BJ (cell line): ENCODE measurements around the gene SLC16A5. TPM values are rescaled to one million over a fixed set of nuclear protein-coding genes. Genes with fewer than 3 reads are reported as not detected.

Source experiments
- CTCF ChIA-PET: fragments of 350-600 bp; formaldehyde crosslinking; extraction: SDS; loops from one replicate; lab custom pipeline; 2021; ENCODE audit warnings: antibody characterized with exemption, inconsistent platforms; lab: Yijun Ruan, JAX
- POLR2A ChIA-PET: fragments of 300-600 bp; sonication (Branson Sonifier 250); formaldehyde crosslinking; extraction: SDS; loops from one replicate; lab custom pipeline; 2021; ENCODE audit warnings: antibody characterized with exemption; lab: Charles Lee
- DNase-seq: peaks from one replicate; pipeline ENCODE4 v3.0.0-alpha.2; 2011; ENCODE audit warnings: low read depth
- H3K27me3 ChIP-seq: 2 replicates; pipeline ENCODE4 v1.6.0; 2011; ENCODE audit warnings: low read length; ENCODE audit not compliant: control insufficient read depth, insufficient read depth
- H3K36me3 ChIP-seq: 2 replicates; pipeline ENCODE4 v1.5.1; 2011; ENCODE audit warnings: low read length; ENCODE audit not compliant: control insufficient read depth, insufficient read depth
- H3K4me3 ChIP-seq: 2 replicates; pipeline ENCODE4 v1.5.1; 2011; ENCODE audit warnings: low read depth, mild to moderate bottlenecking, control low read depth, low read length
- polyA plus RNA-seq: library from polyadenylated mRNA; depleted of rRNA; stranded (reverse); fragments of >200 nt; gene quantifications from 2 replicates; pipeline ENCODE4 v1.2.3, GENCODE V29; 2011
- TF ChIP-seq, protein P1 (sequence below): IDR thresholded peaks from 2 replicates; pipeline ENCODE4 v1.5.1; 2011; ENCODE audit warnings: low read depth, mild to moderate bottlenecking, control low read depth, inconsistent platforms, low read length, moderate library complexity; ENCODE audit not compliant: insufficient read depth

SLC16A5 gene
- polyA plus RNA-seq, 1 experiment: 18.3 TPM

DNA sequence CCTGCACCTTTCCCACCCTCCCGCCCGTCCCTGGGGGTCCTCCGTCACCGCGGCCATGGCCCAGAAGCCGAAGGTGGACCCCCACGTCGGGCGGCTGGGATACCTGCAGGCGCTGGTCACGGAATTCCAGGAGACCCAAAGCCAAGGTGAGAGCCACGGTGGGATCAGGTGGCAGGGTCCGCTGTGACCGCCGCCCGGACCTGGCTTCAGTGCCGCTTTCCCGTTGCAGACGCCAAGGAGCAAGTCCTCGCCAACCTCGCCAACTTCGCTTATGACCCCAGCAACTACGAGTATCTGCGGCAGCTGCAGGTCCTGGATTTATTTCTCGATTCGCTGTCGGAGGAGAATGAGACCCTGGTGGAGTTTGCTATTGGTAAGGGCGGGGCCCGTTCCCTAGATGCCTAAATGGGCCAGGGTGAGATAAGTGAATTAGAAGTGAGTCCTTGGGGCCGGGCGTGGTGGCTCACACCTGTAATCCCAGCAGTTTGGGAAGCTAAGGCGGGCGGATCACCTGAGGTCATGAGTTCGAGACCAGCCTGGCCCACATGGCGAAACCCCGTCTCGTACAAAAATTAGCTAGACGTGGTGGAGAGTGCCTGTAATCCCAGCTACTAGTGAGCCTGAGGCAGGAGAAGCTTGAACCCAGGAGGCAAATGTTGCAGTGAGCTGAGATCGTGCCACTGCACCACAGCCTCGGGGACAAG lies 22.6 kb downstream of the SLC16A5 start:
- ChIA-PET CTCF (interaction anchor here (0.9 to 7.0 kb wide), 6 partner anchors 16 to 91 kb away, joined by 3 to 77 read pairs (median 6); partner anchors contain the start of gene NT5C), POLR2A (no interaction called here)
- no peak for DNase-seq
- TF ChIP-seq, protein P1, sequence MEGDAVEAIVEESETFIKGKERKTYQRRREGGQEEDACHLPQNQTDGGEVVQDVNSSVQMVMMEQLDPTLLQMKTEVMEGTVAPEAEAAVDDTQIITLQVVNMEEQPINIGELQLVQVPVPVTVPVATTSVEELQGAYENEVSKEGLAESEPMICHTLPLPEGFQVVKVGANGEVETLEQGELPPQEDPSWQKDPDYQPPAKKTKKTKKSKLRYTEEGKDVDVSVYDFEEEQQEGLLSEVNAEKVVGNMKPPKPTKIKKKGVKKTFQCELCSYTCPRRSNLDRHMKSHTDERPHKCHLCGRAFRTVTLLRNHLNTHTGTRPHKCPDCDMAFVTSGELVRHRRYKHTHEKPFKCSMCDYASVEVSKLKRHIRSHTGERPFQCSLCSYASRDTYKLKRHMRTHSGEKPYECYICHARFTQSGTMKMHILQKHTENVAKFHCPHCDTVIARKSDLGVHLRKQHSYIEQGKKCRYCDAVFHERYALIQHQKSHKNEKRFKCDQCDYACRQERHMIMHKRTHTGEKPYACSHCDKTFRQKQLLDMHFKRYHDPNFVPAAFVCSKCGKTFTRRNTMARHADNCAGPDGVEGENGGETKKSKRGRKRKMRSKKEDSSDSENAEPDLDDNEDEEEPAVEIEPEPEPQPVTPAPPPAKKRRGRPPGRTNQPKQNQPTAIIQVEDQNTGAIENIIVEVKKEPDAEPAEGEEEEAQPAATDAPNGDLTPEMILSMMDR: no peak
- no peaks in the 10 kb centered on the region for H3K27me3 ChIP-seq
- peaks cover 2% of the 10 kb centered on the region; the same call in 1 of the 2 replicates for H3K36me3 ChIP-seq
- peak overlapping the region; percentile 90 for H3K4me3 ChIP-seq

DNA sequence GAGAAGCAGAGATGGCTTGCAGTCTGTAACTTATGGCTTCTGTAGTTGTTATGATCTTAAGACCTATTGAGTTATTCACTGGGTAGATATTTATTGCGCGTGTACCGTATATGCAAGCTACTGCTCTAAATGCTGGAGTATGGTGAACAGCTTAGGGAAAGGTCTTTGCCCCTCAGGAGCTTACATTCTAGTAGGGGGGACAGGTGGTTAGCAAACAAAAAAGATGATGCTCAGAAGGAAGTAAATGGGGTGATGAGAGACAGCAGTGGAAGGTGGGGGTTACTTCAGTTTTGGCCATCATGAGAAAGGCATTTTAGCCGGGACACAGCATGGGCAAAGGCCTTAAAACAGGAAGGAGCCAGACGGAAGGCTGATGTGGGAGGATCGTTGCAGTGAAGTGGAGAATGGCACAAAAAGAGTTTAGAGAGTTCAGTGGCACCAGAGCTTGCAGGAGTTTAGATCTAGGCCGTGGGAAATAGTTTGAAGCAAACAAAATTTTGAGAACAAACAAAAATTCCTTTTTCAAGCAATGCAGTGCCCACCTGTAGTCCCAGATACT lies 24.1 kb downstream of the SLC16A5 start:
- Histone ChIP-seq H3K4me3 (no peak overlapping the region), H3K27me3 (no peaks in the 10 kb centered on the region), H3K36me3 (peaks cover 3% of the 10 kb centered on the region)
- ChIA-PET POLR2A (no interaction called here), CTCF (interaction anchor here (0.6 to 7.0 kb wide), 9 partner anchors 13 to 544 kb away, joined by 3 to 78 read pairs (median 7); partner anchors contain the start of gene NT5C)
- no peak for DNase-seq
- TF ChIP-seq, protein P1: no peak

DNA sequence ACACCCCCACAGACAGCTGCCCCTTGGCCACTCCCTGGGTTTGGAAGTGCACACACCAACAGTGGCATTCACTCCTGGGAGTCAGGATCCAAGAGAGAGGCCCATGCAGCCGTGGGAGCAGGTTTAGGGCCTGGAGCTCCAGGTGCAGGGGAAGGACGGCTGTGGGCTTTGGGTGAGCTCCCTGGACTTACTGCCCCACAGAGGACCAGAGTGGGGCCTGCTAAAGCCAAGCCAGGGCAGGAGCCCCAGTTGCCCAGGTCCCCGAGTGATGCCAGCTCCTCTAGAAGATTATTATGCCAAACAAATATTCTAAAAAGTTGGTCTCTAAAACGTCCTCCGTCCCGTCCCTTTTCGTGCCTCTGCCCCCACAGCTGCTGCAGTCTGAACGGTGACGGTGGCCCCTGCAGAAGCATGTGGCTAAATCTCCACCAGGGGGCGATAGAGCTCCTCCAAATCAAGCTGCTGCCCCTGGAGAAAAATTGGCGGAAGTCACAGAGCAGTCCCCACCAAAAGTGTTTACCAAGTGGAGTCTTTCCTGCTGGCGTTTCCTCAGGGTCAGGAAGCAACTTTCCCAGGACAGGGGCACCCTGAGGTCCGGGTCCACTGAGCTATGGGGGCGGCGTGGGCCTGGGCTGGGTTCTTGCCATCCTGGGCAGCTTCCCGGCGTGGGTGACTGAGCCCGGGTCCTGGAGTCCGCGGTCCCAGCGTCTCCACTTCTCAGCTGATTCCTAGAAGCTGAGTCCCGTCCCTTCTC lies 26.2 kb downstream of the SLC16A5 start:
- POLR2A ChIA-PET: interaction anchor here (0.6 kb wide), 2 partner anchors 56 to 190 kb away, joined by 3 to 11 read pairs; no protein-coding TSS in a partner anchor
- Histone ChIP-seq H3K27me3 (no peaks in the 10 kb centered on the region), H3K36me3 (peaks cover 6% of the 10 kb centered on the region), H3K4me3 (peak overlapping the region; percentile 44)
- CTCF ChIA-PET: interaction anchor here (0.6 to 7.0 kb wide), 52 partner anchors 8 to 311 kb away, joined by 3 to 78 read pairs (median 6); partner anchors contain the start of genes KCTD2, MRPL58, NT5C and NUP85
- peak; percentile 36 for DNase-seq
- TF ChIP-seq, protein P1: peak; percentile 92

DNA sequence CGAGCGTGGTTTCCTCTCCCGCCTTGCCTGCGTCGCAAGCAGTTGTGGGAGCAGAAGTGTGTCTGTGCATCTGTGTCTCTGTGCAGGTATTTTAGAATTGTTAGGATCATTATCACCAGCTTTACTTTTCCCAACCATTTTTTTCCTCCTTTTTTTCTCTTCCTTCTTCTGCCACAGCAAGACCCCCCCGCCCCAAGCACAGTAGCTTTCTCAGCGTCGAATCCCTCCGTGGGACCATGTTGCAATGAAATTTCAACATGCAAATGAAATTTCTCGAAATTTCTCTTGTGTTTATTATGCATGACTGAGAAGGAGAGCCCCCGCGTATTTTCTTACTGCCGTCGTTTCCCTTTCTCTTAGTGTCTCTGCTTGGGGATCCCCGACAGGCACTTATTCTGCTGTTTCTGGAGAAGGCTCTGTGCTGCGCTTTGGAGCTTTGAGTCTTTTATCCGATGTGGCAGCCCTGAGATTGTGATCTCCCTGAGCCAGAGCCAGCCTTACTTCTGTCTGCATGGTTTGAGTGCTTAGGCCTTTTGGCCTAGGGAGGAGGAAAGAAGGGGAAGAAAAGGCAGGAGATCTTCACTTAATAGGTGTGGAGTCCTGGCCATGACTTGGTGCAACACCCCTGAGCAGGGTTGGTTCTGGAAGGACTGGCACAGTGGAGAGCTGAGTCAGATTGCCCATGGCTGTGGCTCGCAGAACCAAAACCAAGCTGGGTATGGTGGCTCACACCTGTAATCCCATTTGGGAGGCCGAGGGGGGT lies 27.0 kb downstream of the SLC16A5 start:
- Histone ChIP-seq H3K4me3 (peak overlapping the region; percentile 44), H3K27me3 (no peaks in the 10 kb centered on the region), H3K36me3 (peaks cover 6% of the 10 kb centered on the region)
- POLR2A ChIA-PET: interaction anchor here (0.6 kb wide), 2 partner anchors 56 to 191 kb away, joined by 3 to 11 read pairs; no protein-coding TSS in a partner anchor
- no peak for DNase-seq
- CTCF ChIA-PET: interaction anchor here (0.7 to 7.0 kb wide), 49 partner anchors 9 to 310 kb away, joined by 3 to 78 read pairs (median 6); partner anchors contain the start of genes KCTD2, MRPL58, NT5C and NUP85
- TF ChIP-seq, protein P1: no peak
